ENCODE results near the gene TWSG1.
"Not testable (repeated sequence)": the region's sequence is repeated elsewhere in the genome, so short reads cannot be mapped to it uniquely, and the experiment has no call there.

TWSG1 gene

GRCh38 chr18:9421096-9421900 is 86.7 kb downstream of the TWSG1 start:
- Histone ChIP-seq H3K27me3 (ENCODE audit: control insufficient read depth, insufficient read depth, low read length, poor library complexity, severe bottlenecking) (no peaks in the 10 kb centered on the region), H3K4me3 (ENCODE audit: insufficient read depth, low read depth, low read length) (no peak overlapping the region), H3K4me1 (ENCODE audit: control insufficient read depth, insufficient read depth, low read length) (peaks cover 7% of the 10 kb centered on the region), H3K9me3 (ENCODE audit: control insufficient read depth, low read length) (no peaks in the 10 kb centered on the region), H3K27ac (ENCODE audit: insufficient read depth, low read depth, low read length, poor library complexity, severe bottlenecking) (no peak overlapping the region), H3K36me3 (ENCODE audit: control insufficient read depth, insufficient read depth, low read length) (no peaks in the 10 kb centered on the region)
- WGBS, 2 experiments: 93 to 94% methylated on average over 8 to 9 of the region's 9 CpGs

DNA sequence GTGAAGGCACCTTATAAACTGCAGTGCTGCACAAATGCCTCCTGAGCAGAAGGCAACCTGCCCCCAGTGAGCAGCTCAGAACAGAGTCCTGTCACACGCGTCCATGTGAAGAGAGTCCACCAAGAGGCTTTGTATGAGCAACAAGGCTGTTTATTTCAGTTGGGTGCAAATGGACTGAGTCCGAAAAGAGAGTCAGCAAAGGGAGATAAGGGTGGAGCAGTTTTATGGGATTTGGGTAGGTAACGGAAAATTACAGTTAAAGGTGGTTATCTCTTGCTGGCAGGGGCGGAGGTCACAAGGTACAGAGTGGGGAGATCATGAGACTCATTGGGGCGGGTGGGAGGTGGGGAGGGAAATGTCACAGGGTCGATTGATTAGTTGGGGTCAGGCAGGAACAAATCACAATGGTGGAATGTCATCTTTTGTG is 87.3 kb downstream of the TWSG1 start:
- Histone ChIP-seq H3K27ac (ENCODE audit: insufficient read depth, low read depth, low read length, poor library complexity, severe bottlenecking) (no peak overlapping the region), H3K27me3 (ENCODE audit: control insufficient read depth, insufficient read depth, low read length, poor library complexity, severe bottlenecking) (no peaks in the 10 kb centered on the region), H3K36me3 (ENCODE audit: control insufficient read depth, insufficient read depth, low read length) (no peaks in the 10 kb centered on the region), H3K4me3 (ENCODE audit: insufficient read depth, low read depth, low read length) (no peak overlapping the region), H3K4me1 (ENCODE audit: control insufficient read depth, insufficient read depth, low read length) (peaks cover 2% of the 10 kb centered on the region), H3K9me3 (ENCODE audit: control insufficient read depth, low read length) (no peaks in the 10 kb centered on the region)
- WGBS, 2 experiments: 90% methylated on average over 7 of the region's 7 CpGs

DNA sequence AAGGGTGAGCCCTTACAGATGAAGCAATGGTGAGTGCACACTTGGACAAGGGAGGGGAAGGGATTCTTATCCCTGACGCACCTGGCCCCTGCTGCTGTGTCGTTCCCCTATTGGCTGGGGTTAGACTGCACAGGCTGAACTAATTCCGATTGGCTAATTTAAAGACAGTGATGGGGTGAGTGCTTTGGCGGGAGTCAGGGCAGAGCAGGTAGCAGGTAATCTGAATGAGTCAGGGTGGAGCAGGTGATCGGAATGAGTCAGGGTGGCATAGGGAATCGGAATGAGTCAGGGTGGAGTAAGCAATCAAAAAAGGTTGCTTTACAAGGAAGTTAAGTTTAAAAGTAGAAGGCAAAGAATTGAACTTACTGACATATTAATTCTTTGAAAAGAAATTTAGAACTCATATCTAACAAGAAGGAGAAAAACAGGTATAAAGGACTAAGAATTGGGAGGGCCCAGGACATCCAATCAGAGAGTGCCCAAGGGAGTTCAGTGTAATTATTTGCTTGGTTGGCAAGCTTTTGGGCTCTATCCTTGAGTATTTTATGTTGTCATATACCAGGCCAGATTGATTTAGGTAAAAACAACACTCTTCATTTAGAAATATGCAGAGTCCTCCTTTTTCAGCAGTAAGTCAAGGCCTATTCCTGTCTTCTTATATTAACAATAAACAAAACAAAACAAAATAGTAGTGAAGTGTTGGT is 88.4 kb downstream of the TWSG1 start:
- no peaks in the 10 kb centered on the region for H3K36me3 ChIP-seq (ENCODE audit: control insufficient read depth, insufficient read depth, low read length)
- no peaks in the 10 kb centered on the region for H3K27me3 ChIP-seq (ENCODE audit: control insufficient read depth, insufficient read depth, low read length, poor library complexity, severe bottlenecking)
- H3K9me3 ChIP-seq (ENCODE audit: control insufficient read depth, low read length): no peaks in the 10 kb centered on the region
- no peaks in the 10 kb centered on the region for H3K4me1 ChIP-seq (ENCODE audit: control insufficient read depth, insufficient read depth, low read length)
- 94 to 96% methylated on average over 6 of the region's 6 CpGs for WGBS, 2 experiments
- H3K27ac ChIP-seq (ENCODE audit: insufficient read depth, low read depth, low read length, poor library complexity, severe bottlenecking): no peak overlapping the region
- no peak overlapping the region for H3K4me3 ChIP-seq (ENCODE audit: insufficient read depth, low read depth, low read length)

GRCh38 chr18:9423648-9424047 is 89.1 kb downstream of the TWSG1 start:
- not testable (repeated sequence) for H3K9me3 ChIP-seq (ENCODE audit: control insufficient read depth, low read length); H3K27ac ChIP-seq (ENCODE audit: insufficient read depth, low read depth, low read length, poor library complexity, severe bottlenecking); H3K27me3 ChIP-seq (ENCODE audit: control insufficient read depth, insufficient read depth, low read length, poor library complexity, severe bottlenecking); H3K36me3 ChIP-seq (ENCODE audit: control insufficient read depth, insufficient read depth, low read length); H3K4me1 ChIP-seq (ENCODE audit: control insufficient read depth, insufficient read depth, low read length); H3K4me3 ChIP-seq (ENCODE audit: insufficient read depth, low read depth, low read length)
- WGBS, 2 experiments: 95 to 98% methylated on average over 1 of the region's 1 CpG

GRCh38 chr18:9424235-9424634 is 89.7 kb downstream of the TWSG1 start:
- H3K9me3 ChIP-seq (ENCODE audit: control insufficient read depth, low read length); H3K36me3 ChIP-seq (ENCODE audit: control insufficient read depth, insufficient read depth, low read length); H3K27me3 ChIP-seq (ENCODE audit: control insufficient read depth, insufficient read depth, low read length, poor library complexity, severe bottlenecking); H3K27ac ChIP-seq (ENCODE audit: insufficient read depth, low read depth, low read length, poor library complexity, severe bottlenecking); H3K4me1 ChIP-seq (ENCODE audit: control insufficient read depth, insufficient read depth, low read length); H3K4me3 ChIP-seq (ENCODE audit: insufficient read depth, low read depth, low read length): not testable (repeated sequence)
- WGBS, 2 experiments: 83 to 91% methylated on average over 5 of the region's 5 CpGs

DNA sequence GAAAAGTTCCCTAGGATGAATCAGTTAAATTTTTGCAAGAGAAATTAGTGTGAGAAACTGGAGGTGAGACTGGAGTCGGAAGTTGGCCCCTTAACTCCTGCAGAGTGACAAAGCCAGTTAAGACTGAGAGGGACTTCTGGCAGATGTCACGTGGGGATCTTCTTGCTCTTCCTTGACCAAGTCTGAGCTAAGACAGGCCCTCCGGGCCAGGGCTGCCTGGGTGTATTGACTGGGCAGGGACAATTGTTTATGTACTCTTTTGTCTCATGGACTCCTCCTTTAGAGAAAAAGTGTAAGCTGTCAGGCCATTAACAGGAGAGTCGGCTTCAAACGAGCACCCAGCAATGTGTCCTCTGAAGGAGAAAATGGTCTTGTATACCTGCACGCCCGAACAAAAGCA is 92.2 kb downstream of the TWSG1 start:
- no peaks in the 10 kb centered on the region for H3K9me3 ChIP-seq (ENCODE audit: control insufficient read depth, low read length)
- no peaks in the 10 kb centered on the region for H3K27me3 ChIP-seq (ENCODE audit: control insufficient read depth, insufficient read depth, low read length, poor library complexity, severe bottlenecking)
- H3K36me3 ChIP-seq (ENCODE audit: control insufficient read depth, insufficient read depth, low read length): no peaks in the 10 kb centered on the region
- H3K27ac ChIP-seq (ENCODE audit: insufficient read depth, low read depth, low read length, poor library complexity, severe bottlenecking): no peak overlapping the region
- 87 to 92% methylated on average over 7 of the region's 7 CpGs for WGBS, 2 experiments
- H3K4me3 ChIP-seq (ENCODE audit: insufficient read depth, low read depth, low read length): no peak overlapping the region
- H3K4me1 ChIP-seq (ENCODE audit: control insufficient read depth, insufficient read depth, low read length): no peaks in the 10 kb centered on the region

DNA sequence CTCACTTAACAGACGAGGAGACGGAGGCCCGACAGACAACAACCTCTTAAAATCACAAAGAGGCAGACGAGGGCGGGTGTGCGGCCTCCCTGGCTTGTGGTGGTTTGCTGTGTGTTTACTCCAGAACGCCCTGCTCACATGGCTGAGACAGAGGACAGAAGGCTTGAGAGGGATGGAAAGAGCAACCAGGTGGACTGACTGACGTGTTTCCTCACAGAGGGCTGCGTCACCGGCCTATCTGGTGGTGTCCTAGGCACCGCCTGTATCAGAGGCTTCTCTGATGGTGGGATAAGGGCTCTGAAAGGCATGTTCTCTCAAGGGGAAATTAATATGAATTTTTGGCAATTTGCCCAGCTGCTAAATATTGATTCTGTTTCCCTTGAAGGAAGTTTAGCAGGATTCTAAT is 93.7 kb downstream of the TWSG1 start:
- H3K27me3 ChIP-seq (ENCODE audit: control insufficient read depth, insufficient read depth, low read length, poor library complexity, severe bottlenecking): no peaks in the 10 kb centered on the region
- whole genome bisulfite sequencing, 2 experiments: 92 to 93% methylated on average over 11 of the region's 11 CpGs
- H3K36me3 ChIP-seq (ENCODE audit: control insufficient read depth, insufficient read depth, low read length): no peaks in the 10 kb centered on the region
- H3K4me1 ChIP-seq (ENCODE audit: control insufficient read depth, insufficient read depth, low read length): peaks cover under 1% of the 10 kb centered on the region
- H3K9me3 ChIP-seq (ENCODE audit: control insufficient read depth, low read length): no peaks in the 10 kb centered on the region
- H3K27ac ChIP-seq (ENCODE audit: insufficient read depth, low read depth, low read length, poor library complexity, severe bottlenecking): no peak overlapping the region
- no peak overlapping the region for H3K4me3 ChIP-seq (ENCODE audit: insufficient read depth, low read depth, low read length)

GRCh38 chr18:9428862-9429661 is 94.5 kb downstream of the TWSG1 start:
- Histone ChIP-seq H3K36me3 (ENCODE audit: control insufficient read depth, insufficient read depth, low read length) (no peaks in the 10 kb centered on the region), H3K4me3 (ENCODE audit: insufficient read depth, low read depth, low read length) (no peak overlapping the region), H3K4me1 (ENCODE audit: control insufficient read depth, insufficient read depth, low read length) (peaks cover 7% of the 10 kb centered on the region), H3K27ac (ENCODE audit: insufficient read depth, low read depth, low read length, poor library complexity, severe bottlenecking) (no peak overlapping the region), H3K27me3 (ENCODE audit: control insufficient read depth, insufficient read depth, low read length, poor library complexity, severe bottlenecking) (no peaks in the 10 kb centered on the region), H3K9me3 (ENCODE audit: control insufficient read depth, low read length) (no peaks in the 10 kb centered on the region)
- WGBS, 2 experiments: 96 to 98% methylated on average over 6 of the region's 6 CpGs

GRCh38 chr18:9429662-9429993 is 95.1 kb downstream of the TWSG1 start:
- H3K27me3 ChIP-seq (ENCODE audit: control insufficient read depth, insufficient read depth, low read length, poor library complexity, severe bottlenecking): no peaks in the 10 kb centered on the region
- H3K4me1 ChIP-seq (ENCODE audit: control insufficient read depth, insufficient read depth, low read length): peaks cover 13% of the 10 kb centered on the region
- H3K36me3 ChIP-seq (ENCODE audit: control insufficient read depth, insufficient read depth, low read length): no peaks in the 10 kb centered on the region
- no peaks in the 10 kb centered on the region for H3K9me3 ChIP-seq (ENCODE audit: control insufficient read depth, low read length)
- H3K4me3 ChIP-seq (ENCODE audit: insufficient read depth, low read depth, low read length): no peak overlapping the region
- no peak overlapping the region for H3K27ac ChIP-seq (ENCODE audit: insufficient read depth, low read depth, low read length, poor library complexity, severe bottlenecking)
- WGBS, 2 experiments: 88 to 92% methylated on average over 3 of the region's 3 CpGs

DNA sequence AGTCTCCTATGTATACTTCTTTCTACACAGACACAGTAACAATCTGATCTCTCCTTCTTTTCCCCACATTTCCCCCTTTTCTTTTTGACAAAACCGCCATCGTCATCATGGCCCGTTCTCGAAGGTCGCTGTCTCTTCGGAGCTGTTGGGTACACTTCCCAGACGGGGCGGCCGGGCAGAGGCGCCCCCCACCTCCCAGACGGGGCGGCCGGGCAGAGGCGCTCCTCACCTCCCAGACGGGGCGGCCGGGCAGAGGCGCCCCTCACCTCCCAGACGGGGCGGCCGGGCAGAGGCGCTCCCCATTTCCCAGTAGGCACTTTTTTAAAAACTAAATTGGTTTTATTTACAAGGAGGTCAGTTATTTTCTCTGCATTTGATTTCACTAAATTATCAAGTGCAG is 95.7 kb downstream of the TWSG1 start:
- not testable (repeated sequence) for H3K27ac ChIP-seq (ENCODE audit: insufficient read depth, low read depth, low read length, poor library complexity, severe bottlenecking)

More for the DNA sequence above, 95.7 kb downstream of the TWSG1 start:
- H3K4me3 ChIP-seq (ENCODE audit: insufficient read depth, low read depth, low read length); H3K27me3 ChIP-seq (ENCODE audit: control insufficient read depth, insufficient read depth, low read length, poor library complexity, severe bottlenecking); H3K36me3 ChIP-seq (ENCODE audit: control insufficient read depth, insufficient read depth, low read length); H3K9me3 ChIP-seq (ENCODE audit: control insufficient read depth, low read length): not testable (repeated sequence)
- peaks cover 14% of the 10 kb centered on the region for H3K4me1 ChIP-seq (ENCODE audit: control insufficient read depth, insufficient read depth, low read length)
- WGBS, 2 experiments: 90 to 95% methylated on average over 12 to 22 of the region's 22 CpGs

Measured in ectodermal cell (in vitro differentiated cells).